H1 (cell line): ENCODE results near the gene PLPP4.

Experiments
- CEBPB ChIP-seq: IDR thresholded peaks from 2 replicates; pipeline ENCODE4 v1.6.1; 2012; ENCODE audit warnings: low read depth, low read length
- CTCF ChIP-seq, 3 experiments: IDR thresholded peaks; 1 replicate in 2 of 3; 2 replicates in 1 of 3; pipeline versions ENCODE4 v1.5.1 to v1.6.1; 2011; ENCODE audit warnings: low read length in 3 of 3, mild to moderate bottlenecking in 3 of 3, inconsistent platforms in 2 of 3, low read depth in 1 of 3, moderate library complexity in 1 of 3; ENCODE audit not compliant: insufficient read depth in 1 of 3; ENCODE audit errors: control extremely low read depth in 1 of 3
- EZH2 ChIP-seq: fragments of 200-600 bp; sonication (generic); IDR thresholded peaks from 2 replicates; pipeline ENCODE4 v1.7.1; 2012; ENCODE audit warnings: low read depth, mild to moderate bottlenecking, moderate library complexity, low read length, inconsistent platforms; ENCODE audit not compliant: severe bottlenecking
- GTF2F1 ChIP-seq: IDR thresholded peaks from 2 replicates; pipeline ENCODE4 v1.6.1; 2012; ENCODE audit warnings: low read depth, low read length, improper control_type of control experiment, borderline replicate concordance
- HDAC6 ChIP-seq: IDR thresholded peaks from one replicate; pipeline ENCODE4 v1.7.1; 2012; ENCODE audit warnings: low read depth, mild to moderate bottlenecking, inconsistent platforms, low read length, moderate library complexity
- KDM5A ChIP-seq: fragments of 200-600 bp; IDR thresholded peaks from 2 replicates; pipeline ENCODE4 v1.7.1; 2012; ENCODE audit warnings: mild to moderate bottlenecking, low read length, inconsistent platforms, mixed read lengths
- POLR2A ChIP-seq, 2 experiments: IDR thresholded peaks; 1 replicate in 1 of 2; 2 replicates in 1 of 2; pipeline ENCODE4 v1.6.1; 2011; ENCODE audit warnings: low read depth in 2 of 2, low read length in 2 of 2, mild to moderate bottlenecking in 2 of 2; ENCODE audit errors: control extremely low read depth in 1 of 2
- POLR2AphosphoS5 ChIP-seq: IDR thresholded peaks from 2 replicates; pipeline ENCODE4 v1.6.1; 2011; ENCODE audit warnings: low read depth, low read length
- YY1 ChIP-seq: IDR thresholded peaks from 2 replicates; pipeline ENCODE4 v1.6.1; 2011; ENCODE audit warnings: low read depth, mild to moderate bottlenecking, low read length

- TF ChIP-seq CEBPB (no peak), KDM5A (no peak), POLR2A (IDR thresholded peaks at IDR 0.05; ENCODE audit: control extremely low read depth in 1 of 2, low read depth in 2 of 2, low read length in 2 of 2) (no peak), CTCF (IDR thresholded peaks at IDR 0.05; ENCODE audit: control extremely low read depth in 1 of 3, insufficient read depth in 1 of 3, low read depth in 1 of 3, low read length in 3 of 3) (no peak), HDAC6 (no peak), POLR2AphosphoS5 (no peak), YY1 (no peak), EZH2 (no peak), GTF2F1 (no peak)
These were observed 36.6 kb downstream of the PLPP4 start for GRCh38 chr10:120493411-120494312.
